GM19240 (cell line): Measurements from ENCODE around the gene OR51B5.
"Not testable (repeated sequence)": the region's sequence is repeated elsewhere in the genome, so short reads cannot be mapped to it uniquely, and the experiment has no call there.

Experiments used
- DNase-seq: peaks from one replicate; pipeline ENCODE4 v3.0.0; 2011; ENCODE audit warnings: low spot score; ENCODE audit not compliant: insufficient read length

The OR51B5 gene

GRCh38 chr11:5336331-5336730 lies 7.0 kb downstream of the OR51B5 start:
- DNase-seq: no peak

- no peak for DNase-seq
Measured at GRCh38 chr11:5335170-5335569, 8.2 kb downstream of the OR51B5 start.

GRCh38 chr11:5324197-5324596 lies 19.1 kb downstream of the OR51B5 start, which contains the start of gene OR51B2:
OR51B2 (minus strand) TSS chr11:5324297; CDS start chr11:5324297, 0 bp downstream.
- no peak for DNase-seq

- no peak for DNase-seq
Measured at GRCh38 chr11:5317292-5317691, 26.0 kb downstream of the OR51B5 start.

GRCh38 chr11:5313326-5314023 lies 29.8 kb downstream of the OR51B5 start:
- DNase-seq: not testable (repeated sequence)

- DNase-seq: no peak
Measured at GRCh38 chr11:5310423-5310822, 32.9 kb downstream of the OR51B5 start.

- no peak for DNase-seq
Measured at GRCh38 chr11:5307256-5308019, 35.9 kb downstream of the OR51B5 start.

GRCh38 chr11:5304046-5304445 lies 39.3 kb downstream of the OR51B5 start:
- DNase-seq: no peak

- DNase-seq: no peak
Measured at GRCh38 chr11:5303626-5304025, 39.7 kb downstream of the OR51B5 start.

GRCh38 chr11:5301846-5302245 lies 41.5 kb downstream of the OR51B5 start, which contains the start of gene OR51B4:
OR51B4 (minus strand) TSS chr11:5301946; CDS start chr11:5301946, 0 bp downstream.
- DNase-seq: no peak

- no peak for DNase-seq
Measured at GRCh38 chr11:5300251-5300650, 43.1 kb downstream of the OR51B5 start.

GRCh38 chr11:5298451-5298850 lies 44.9 kb downstream of the OR51B5 start:
- DNase-seq: no peak

GRCh38 chr11:5297721-5298323 lies 45.5 kb downstream of the OR51B5 start:
- no peak for DNase-seq

- not testable (repeated sequence) for DNase-seq
Measured at GRCh38 chr11:5294342-5294995, 48.9 kb downstream of the OR51B5 start.

- no peak for DNase-seq
Measured at GRCh38 chr11:5293028-5293427, 50.3 kb downstream of the OR51B5 start.
